Measurements from ENCODE around the gene KRT82. TPM values are rescaled to one million over a fixed set of nuclear protein-coding genes. Genes with fewer than 3 reads are reported as not detected.

KRT82 gene
- total and polyA plus RNA-seq, 11 donors: not detected

DNA sequence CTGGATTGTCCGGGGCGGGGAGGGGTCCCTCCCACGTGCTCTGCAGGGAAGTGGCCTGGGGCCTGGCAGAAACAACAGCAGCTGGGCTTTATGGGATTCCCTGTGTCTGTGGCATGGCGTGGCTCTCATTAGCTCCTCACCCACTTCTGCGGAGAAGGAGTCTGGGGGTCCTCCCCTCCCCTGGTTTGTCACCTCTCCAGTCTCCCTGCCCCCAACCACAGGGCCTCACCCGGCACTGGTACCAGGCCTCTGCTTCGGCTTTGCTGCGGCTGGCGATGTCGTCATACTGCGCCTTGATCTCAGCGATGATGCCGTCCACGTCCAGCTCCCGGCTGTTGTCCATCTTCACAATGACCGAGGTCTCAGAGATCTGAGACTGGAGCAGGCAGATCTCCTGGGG lies 6.4 kb downstream of the KRT82 start:
- Histone ChIP-seq H3K4me3 (no peak overlapping the region), H3K27me3 (peaks cover 0 to 16% (median 0%) of the 10 kb centered on the region in 9 donors), H3K9me3 (no peaks in the 10 kb centered on the region), H3K36me3 (no peaks in the 10 kb centered on the region), H3K27ac (no peak overlapping the region), H3K4me1 (no peaks in the 10 kb centered on the region)
- 93 to 95% (median 93%) methylated on average over 16 of the region's 16 CpGs for WGBS, 4 donors
- TF ChIP-seq, protein P1, sequence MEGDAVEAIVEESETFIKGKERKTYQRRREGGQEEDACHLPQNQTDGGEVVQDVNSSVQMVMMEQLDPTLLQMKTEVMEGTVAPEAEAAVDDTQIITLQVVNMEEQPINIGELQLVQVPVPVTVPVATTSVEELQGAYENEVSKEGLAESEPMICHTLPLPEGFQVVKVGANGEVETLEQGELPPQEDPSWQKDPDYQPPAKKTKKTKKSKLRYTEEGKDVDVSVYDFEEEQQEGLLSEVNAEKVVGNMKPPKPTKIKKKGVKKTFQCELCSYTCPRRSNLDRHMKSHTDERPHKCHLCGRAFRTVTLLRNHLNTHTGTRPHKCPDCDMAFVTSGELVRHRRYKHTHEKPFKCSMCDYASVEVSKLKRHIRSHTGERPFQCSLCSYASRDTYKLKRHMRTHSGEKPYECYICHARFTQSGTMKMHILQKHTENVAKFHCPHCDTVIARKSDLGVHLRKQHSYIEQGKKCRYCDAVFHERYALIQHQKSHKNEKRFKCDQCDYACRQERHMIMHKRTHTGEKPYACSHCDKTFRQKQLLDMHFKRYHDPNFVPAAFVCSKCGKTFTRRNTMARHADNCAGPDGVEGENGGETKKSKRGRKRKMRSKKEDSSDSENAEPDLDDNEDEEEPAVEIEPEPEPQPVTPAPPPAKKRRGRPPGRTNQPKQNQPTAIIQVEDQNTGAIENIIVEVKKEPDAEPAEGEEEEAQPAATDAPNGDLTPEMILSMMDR (IDR thresholded peaks at IDR 0.05): no peak
- TF ChIP-seq POLR2A (IDR thresholded peaks at IDR 0.05): no peak
- no peak for DNase-seq
- intact Hi-C loops (cut with DNase I): no loop called here
- ATAC-seq: no peak

DNA sequence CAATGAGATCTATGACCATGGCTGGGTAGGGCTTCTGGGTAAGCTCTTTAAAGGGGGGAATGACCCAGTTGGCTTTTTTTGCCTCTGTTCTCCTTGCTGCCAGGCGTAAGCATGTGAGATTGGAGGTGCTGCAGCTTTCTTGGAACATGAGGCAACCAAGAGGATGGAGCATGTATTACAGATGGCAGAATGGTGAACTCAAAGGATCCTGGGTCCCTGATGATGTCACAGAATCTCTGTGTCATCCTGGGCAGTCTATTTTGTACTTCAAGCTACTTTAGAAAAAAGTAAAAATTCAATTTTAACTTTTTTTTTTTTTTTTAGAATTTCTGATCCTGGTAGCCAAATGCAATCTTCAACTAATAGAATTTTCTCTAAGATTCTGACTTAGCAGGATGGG lies 8.0 kb downstream of the KRT82 start:
- Histone ChIP-seq H3K9me3 (no peaks in the 10 kb centered on the region), H3K4me1 (no peaks in the 10 kb centered on the region), H3K4me3 (no peak overlapping the region), H3K36me3 (no peaks in the 10 kb centered on the region), H3K27ac (no peak overlapping the region), H3K27me3 (peaks cover 0 to 16% (median 0%) of the 10 kb centered on the region in 9 donors)
- TF ChIP-seq, protein P1 (IDR thresholded peaks at IDR 0.05): no peak
- TF ChIP-seq POLR2A (IDR thresholded peaks at IDR 0.05): no peak
- ATAC-seq: no peak
- 83 to 95% (median 91%) methylated on average over 1 of the region's 1 CpG for WGBS, 4 donors
- DNase-seq: no peak
- intact Hi-C loops (cut with DNase I): no loop called here

DNA sequence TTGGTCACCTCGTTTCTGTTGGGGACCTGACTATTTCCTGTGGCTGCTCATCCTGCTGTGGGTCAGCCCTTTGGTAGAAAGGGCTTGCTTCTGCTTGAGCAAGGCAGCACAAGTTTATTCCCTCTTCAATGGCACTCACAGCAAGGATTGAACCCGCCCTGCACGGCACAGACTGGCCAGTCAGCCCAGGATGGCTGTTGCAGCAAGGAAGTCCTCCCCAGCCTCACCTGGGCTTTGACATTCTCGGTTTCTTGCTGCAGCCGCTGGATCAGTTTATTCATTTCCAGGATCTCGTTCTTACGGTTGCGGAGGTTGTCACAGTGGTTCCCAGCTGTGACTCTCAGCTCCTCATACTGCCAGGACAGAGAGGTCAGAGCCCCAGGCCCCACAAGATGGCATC lies 9.5 kb downstream of the KRT82 start:
- intact Hi-C loops (cut with DNase I): no loop called here
- Histone ChIP-seq H3K4me1 (peaks cover 0 to under 1% (median 0%) of the 10 kb centered on the region in 12 donors), H3K27ac (no peak overlapping the region), H3K9me3 (no peaks in the 10 kb centered on the region), H3K36me3 (no peaks in the 10 kb centered on the region), H3K4me3 (no peak overlapping the region), H3K27me3 (peaks cover 0 to 16% (median 0%) of the 10 kb centered on the region in 9 donors)
- 75 to 83% (median 82%) methylated on average over 8 of the region's 8 CpGs for WGBS, 4 donors
- ATAC-seq (no peak), DNase-seq (no peak)
- no peak for TF ChIP-seq POLR2A (IDR thresholded peaks at IDR 0.05)
- TF ChIP-seq, protein P1 (IDR thresholded peaks at IDR 0.05): no peak

DNA sequence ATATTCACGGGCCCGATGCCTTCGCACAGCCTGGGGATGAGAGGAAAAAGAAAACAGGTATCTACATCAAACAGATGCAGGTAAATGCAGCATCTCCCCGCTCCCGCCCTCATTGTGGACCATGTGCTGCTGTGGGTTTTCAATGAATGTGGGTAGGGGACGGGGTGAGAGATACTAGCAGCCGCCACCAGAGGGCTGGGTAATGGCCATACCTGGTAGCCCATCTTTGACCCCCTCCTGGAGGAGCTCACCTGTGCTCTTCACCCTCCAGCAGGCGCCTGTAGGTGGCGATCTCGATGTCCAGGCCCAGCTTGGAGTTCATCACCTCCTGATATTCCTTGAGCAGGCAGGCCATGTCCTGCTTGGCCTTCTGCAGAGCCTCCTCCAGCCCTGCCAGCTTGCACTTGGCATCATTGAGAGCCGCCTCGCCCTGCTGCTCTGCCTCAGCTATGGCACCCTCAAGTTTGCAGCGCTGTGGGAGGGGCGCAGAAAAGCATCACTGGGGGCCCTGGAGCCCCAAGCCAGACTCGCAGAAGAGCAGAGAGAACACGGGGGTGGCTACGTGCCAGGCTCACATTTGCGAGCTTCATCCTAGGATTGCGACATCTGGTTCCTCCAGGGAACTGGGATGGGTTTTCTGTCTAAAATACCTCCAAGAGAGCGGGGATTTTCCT lies 10.2 kb downstream of the KRT82 start:
- intact Hi-C loops (cut with DNase I): no loop called here
- H3K27ac ChIP-seq: no peak overlapping the region
- ATAC-seq: no peak
- no peaks in the 10 kb centered on the region for H3K36me3 ChIP-seq
- H3K4me3 ChIP-seq: no peak overlapping the region
- TF ChIP-seq, protein P1 (IDR thresholded peaks at IDR 0.05): peak in 1 of 12 donors; percentile 21
- no peak for TF ChIP-seq POLR2A (IDR thresholded peaks at IDR 0.05)
- H3K4me1 ChIP-seq: peaks cover 0 to 8% (median 0%) of the 10 kb centered on the region in 12 donors
- peaks cover 0 to 16% (median 0%) of the 10 kb centered on the region in 9 donors for H3K27me3 ChIP-seq
- 60 to 73% (median 67%) methylated on average over 20 of the region's 20 CpGs for WGBS, 4 donors
- no peak for DNase-seq
- H3K9me3 ChIP-seq: no peaks in the 10 kb centered on the region
